CD4-positive, alpha-beta T cell treated with Interleukin-17A for 4 hours (primary cell): Measurements from ENCODE around the gene C1orf226.
"Not testable (repeated sequence)": the region's sequence is repeated elsewhere in the genome, so short reads cannot be mapped to it uniquely, and the experiment has no call there.

Experiments used
- DNase-seq: peaks from one replicate; pipeline ENCODE4 v3.0.0-alpha.2; 2020; ENCODE audit warnings: mixed read lengths

The C1orf226 gene

DNA sequence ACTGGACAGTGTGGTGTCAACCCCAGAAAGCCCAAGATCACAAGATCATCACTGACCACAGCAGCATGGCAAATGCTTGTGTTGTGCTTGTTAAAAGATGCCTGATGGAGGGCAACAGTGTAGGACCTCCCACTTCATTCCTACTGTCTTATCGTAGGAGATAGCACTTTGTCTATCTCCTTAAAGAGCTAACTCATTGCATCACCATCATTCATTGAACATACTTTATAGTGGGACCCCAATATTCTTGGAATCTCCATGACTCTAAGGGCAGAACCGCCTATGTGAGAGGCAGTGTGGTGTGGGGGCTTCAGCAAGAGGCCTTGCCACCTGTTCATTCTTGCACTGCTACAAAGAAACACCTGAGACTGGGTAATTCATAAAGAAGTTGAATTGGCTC lies 35.4 kb downstream of the C1orf226 start:
- DNase-seq: no peak

DNA sequence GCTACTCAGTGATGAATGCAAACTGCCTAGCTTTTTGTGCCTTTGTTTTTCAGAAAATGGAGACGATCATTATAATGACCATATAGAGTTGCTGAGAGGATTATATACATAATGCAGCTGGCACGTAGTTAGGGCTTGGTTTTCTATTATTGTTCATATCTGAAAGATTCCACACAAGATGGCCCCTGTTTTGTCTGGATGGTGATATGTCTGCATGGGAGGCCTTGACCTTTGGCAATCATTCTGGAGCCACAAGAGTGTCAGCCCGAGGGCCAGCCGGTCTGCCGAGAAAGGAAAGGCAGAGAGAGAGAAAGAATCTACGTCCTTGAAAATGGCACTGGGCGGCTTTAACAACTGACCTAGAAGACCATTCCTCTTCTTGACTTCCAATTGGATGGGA lies 36.1 kb downstream of the C1orf226 start:
- no peak for DNase-seq

DNA sequence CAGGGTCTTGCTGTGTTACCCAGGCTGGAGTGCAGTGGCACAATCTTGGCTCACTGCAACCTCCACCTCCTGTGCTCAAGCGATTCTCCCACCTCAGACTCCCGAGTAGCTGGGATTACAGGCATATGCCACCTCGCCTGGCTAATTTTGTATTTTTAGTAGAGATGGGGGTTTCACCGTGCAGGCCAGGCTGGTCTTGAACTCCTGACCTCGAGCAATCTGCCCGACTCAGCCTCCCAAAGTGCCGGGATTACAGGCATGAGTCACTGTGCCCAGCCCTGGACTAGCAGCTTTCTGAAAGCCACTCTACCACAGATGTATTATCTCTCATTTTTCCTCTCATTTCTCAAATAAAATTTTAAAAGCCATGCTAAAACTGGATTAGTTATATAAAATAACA lies 37.1 kb downstream of the C1orf226 start:
- not testable (repeated sequence) for DNase-seq

DNA sequence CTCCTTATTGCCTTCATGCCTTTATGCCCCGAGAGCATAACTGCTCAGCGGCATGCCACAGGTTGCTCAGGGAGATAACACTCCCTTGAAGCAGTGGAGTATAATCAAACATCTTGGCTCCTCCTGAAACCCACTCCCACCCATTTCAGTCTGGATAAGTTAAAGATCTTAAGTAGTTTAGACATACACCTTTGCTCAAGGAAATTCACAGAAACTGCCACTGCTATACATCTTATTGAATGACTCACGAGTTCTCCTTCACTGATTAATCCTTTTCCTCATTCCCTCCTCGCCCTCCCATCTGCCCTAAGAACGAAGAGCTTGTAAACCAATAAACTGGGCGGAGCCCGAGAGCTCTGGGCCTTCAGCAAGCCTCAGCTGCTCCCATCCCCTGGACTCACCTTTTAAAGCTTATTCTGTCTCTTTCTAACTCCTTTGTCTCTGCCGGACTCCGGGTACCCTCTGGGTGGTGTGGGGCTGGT lies 38.0 kb downstream of the C1orf226 start:
- DNase-seq: not testable (repeated sequence)

DNA sequence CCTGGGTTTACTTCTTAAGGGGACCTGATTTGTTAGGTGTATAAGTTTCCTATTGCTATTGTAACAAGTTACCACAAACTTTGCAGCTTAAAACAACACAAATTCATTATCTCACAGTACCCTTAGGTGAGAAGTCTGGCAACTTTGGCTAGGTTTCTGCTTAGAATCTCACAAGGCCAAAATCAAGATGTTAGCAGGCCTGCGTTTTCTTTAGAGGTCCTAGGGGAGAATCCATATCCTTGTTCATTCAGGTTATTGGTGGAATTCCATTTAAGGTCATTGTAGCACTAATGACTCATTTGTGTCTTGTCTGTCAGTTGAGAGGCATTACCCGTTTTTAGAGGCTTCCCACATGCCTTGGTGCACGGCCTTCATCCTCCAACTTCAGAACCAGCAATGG lies 38.6 kb downstream of the C1orf226 start:
- DNase-seq: no peak

DNA sequence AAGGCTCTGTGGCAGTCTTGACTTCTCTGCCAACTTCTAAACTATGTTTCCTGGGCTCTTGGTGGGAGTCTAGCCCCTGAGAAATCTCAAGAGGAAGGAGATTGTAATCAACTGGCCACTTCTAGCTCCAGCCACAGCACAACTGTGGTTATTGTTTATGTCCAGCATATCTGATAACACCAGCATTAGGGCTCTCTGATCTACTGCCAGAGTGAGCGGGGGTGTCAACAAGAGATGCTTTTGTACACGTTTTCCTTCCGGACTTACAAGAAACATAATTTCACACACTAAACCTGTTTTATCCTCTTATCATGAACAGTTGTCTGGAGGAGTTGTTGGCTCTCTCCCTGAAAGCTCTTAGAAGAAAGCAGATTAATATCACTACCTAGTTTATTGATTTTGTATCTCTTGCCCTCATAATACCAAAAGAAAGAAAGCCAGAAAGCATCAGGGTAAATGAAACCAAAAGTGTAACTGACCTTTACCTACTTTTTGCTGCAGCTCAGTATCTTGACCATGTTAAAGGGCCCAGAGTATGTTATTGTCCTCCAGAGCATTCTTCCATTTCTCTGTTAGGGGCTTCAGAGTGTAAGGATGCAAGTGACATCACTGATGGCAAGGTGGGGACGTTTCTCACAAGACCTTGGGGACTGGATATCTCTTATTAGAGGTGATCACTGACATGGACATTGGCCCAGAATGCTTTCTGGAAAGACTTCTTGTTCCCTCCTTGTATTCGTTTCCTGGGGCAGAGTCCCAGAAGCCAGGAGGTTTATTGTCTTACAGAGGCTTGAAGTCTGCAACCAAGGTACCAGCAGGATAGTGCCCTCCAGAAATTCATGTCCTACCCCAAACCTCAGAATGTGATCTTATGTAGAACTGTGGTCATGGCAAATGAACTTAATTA lies 40.0 kb downstream of the C1orf226 start:
- DNase-seq: no peak

DNA sequence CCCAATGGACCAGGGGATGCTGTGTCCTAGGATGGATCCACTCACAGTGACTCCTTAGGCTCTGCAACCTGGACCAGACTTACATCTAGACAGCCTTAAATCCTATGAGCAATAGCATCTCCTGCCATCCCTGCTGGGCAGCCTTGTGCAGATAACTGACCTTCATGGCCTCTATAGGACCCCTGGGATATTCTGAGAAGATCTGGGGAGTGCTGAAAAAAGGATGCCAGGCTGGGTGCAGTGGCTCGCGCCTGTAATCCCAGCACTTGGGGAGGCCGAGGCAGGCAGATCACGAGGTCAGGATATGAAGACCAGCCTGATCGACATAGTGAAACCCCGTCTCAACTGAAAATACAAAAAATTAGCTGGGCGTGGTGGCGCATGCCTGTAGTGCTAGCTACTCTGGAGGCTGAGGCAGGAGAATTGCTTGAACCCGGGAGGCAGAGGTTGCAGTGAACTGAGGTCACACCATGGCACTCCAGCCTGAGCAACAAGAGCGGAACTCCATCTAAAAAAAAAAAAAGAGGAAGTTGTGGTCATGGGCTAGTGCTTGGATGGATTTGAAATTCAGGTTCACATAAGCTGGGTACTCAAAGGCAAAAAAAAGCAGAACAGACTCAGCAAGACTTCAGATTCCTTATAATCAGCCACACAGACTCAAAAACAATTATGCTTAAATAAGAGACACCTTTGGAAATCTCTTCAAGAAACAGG lies 41.3 kb downstream of the C1orf226 start:
- no peak for DNase-seq

DNA sequence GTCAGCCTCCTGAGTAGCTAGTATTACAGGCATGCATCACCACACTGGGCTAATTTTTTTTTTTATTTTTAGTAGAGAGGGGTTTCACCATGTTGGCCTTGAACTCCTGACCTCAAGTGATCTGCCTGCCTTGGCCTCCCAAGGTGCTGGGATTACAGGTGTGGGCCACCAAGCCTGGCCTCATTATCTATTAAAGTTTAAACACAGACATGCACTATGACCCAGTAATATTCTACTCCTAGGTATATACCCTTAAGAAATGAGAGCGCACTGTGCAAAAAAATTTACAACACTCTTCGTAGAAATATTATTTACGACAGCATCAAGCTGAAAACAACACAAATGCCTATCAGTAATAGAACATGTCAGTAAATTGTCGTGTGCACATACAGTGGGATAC lies 49.1 kb downstream of the C1orf226 start:
- no peak for DNase-seq

DNA sequence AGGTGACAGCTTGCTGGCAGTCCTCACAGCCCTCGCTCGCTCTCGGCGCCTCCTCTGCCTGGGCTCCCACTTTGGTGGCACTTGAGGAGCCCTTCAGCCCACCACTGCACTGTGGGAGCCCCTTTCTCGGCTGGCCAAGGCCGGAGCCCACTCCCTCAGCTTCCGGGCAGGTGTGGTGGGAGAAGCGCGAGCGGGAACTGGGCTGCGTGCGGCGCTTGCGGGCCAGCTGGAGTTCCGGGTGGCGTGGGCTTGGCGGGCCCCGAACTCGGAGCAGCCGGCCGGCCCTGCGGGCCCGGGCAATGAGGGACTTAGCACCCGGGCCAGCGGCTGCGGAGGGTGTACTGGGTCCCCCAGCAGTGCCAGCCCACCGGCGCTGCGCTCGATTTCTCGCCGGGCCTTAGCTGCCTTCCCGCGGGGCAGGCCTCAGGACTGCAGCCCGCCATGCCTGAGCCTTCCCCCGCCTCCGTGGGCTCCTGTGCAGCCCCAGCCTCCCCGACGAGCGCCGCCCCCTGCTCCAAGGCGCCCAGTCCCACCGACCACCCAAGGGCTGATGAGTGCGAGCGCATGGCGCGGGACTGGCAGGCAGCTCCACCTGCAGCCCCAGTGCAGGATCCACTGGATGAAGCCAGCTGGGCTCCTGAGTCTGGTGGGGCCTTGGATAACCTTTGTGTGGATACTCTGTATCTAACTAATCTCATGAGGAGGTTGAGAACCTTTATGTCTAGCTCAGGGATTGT lies 51.6 kb downstream of the C1orf226 start:
- not testable (repeated sequence) for DNase-seq
